Lung (tissue), 12 donors: ENCODE measurements around the gene ZNF839. TPM values are rescaled to one million over a fixed set of nuclear protein-coding genes. Genes with fewer than 3 reads are reported as not detected.

Source experiments
- ATAC-seq: fragments of 200-7000 bp; cut with Tn5 transposase; one replicate; pipeline ENCODE4 v1.9.1; 2020; ENCODE audit warnings: moderate number of reproducible peaks; ENCODE audit not compliant: insufficient read depth, low FRiP score
- DNase-seq, 3 donors: peaks; one replicate each; pipeline ENCODE4 v3.0.0-alpha.2; 2013 to 2017
- H3K27ac ChIP-seq, 2 donors: one replicate each; pipeline ENCODE4 v1.5.1; 2013; ENCODE audit warnings: mild to moderate bottlenecking in 2 of 2, moderate library complexity in 2 of 2, control low read depth in 1 of 2, inconsistent platforms in 1 of 2, low read depth in 1 of 2, low read length in 1 of 2
- H3K27me3 ChIP-seq, 3 donors: one replicate each; pipeline ENCODE4 v1.5.1; 2013; ENCODE audit warnings: low read length in 2 of 3; ENCODE audit not compliant: control insufficient read depth in 3 of 3, insufficient read depth in 3 of 3
- H3K36me3 ChIP-seq, 4 donors: one replicate each; pipeline ENCODE4 v1.5.1; 2013; ENCODE audit warnings: low read length in 4 of 4, mild to moderate bottlenecking in 1 of 4, moderate library complexity in 1 of 4; ENCODE audit not compliant: control insufficient read depth in 4 of 4, insufficient read depth in 4 of 4
- H3K4me1 ChIP-seq, 5 donors: one replicate each; pipeline ENCODE4 v1.5.1; 2013; ENCODE audit warnings: low read length in 5 of 5, mild to moderate bottlenecking in 2 of 5, moderate library complexity in 1 of 5; ENCODE audit not compliant: control insufficient read depth in 5 of 5, insufficient read depth in 5 of 5
- H3K4me3 ChIP-seq: one replicate; pipeline ENCODE4 v1.5.1; 2013; ENCODE audit warnings: mild to moderate bottlenecking, control low read depth, moderate library complexity
- H3K9ac ChIP-seq, 2 donors: one replicate each; pipeline ENCODE4 v1.5.1; 2013; ENCODE audit warnings: low read length in 2 of 2, control low read depth in 1 of 2; ENCODE audit not compliant: insufficient read depth in 1 of 2
- H3K9me3 ChIP-seq, 4 donors: one replicate each; pipeline ENCODE4 v1.5.1; 2013; ENCODE audit warnings: low read length in 3 of 4, mild to moderate bottlenecking in 1 of 4, moderate library complexity in 1 of 4; ENCODE audit not compliant: control insufficient read depth in 4 of 4, insufficient read depth in 3 of 4
- WGBS, 2 donors: extraction: QIAGEN DNeasy Blood & Tissue Kit; methylation state at CpG; one replicate each; pipeline ENCODE4 v1.1.7; 2013; 5-methylcytosine and 5-hydroxymethylcytosine counted together
- polyA plus RNA-seq, 2 donors: library from polyadenylated mRNA; stranded (reverse); fragments of 200-250 nt; gene quantifications; one replicate each; pipeline ENCODE4 v1.2.1, GENCODE V29; 2013
- total RNA-seq, 2 donors: library from RNA; depleted of rRNA in 1 of 2; stranded (reverse); fragments of >200 nt in 1 of 2; gene quantifications; one replicate each; pipeline ENCODE4 v1.2.1, GENCODE V29; 2014 to 2021
- TF ChIP-seq, protein P1 (sequence below): IDR thresholded peaks from 2 replicates; pipeline ENCODE4 v1.5.1; 2012; ENCODE audit warnings: mild to moderate bottlenecking; ENCODE audit errors: control extremely low read depth, extremely low read depth
- donor health status: control.
- donor health status: control.
- donor health status: Bipolar disorder and iron deficiency.
- donor health status: healthy.
- donor health status: DM: yes; HTN: yes; CAD: no.

The ZNF839 gene
- total and polyA plus RNA-seq, 4 donors, result 6.1 to 14.2 (median 10.3) TPM

DNA sequence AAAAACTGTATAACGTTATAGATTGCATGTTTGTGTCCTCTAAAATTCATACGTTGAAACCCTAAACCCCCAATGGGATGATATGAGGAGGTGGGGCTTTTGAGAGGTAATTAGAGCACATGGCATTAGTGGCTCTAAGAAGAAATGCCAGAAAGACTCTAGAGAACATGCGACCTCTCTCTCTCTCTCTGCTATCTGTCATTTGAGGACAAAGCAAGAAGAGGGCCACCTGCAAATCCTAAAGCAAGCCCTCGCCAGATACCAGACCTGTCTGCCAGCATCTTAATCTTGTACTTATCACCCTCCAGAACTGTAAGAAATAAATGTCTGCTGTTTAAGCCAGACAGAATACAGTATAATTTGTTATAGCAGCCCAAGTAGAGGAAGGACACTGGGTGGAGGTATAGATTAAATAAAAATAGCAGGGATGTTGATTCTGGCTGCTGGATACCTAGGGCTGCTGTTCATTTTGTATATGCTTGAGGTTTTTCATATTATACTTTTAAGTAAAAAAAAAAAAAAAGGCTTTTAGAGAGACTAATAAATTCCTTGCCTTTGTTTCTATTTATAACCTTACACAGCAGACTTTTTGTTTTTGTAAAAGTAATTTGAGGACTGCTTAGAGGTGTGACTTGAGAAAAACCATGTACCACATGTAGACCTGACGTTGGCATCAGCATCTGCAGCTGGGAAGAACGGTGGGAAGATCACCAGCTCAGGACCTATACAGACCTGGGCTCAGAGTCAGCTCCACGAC, 41.5 kb upstream of the ZNF839 start:
- whole genome bisulfite sequencing, 2 donors, result 73 to 83% methylated on average over 7 of the region's 7 CpGs
- Histone ChIP-seq H3K9me3 (no peaks in the 10 kb centered on the region), H3K4me1 (peaks cover 0 to 6% (median 0%) of the 10 kb centered on the region in 5 donors), H3K4me3 (no peak overlapping the region), H3K27ac (no peak overlapping the region), H3K27me3 (no peaks in the 10 kb centered on the region), H3K36me3 (peaks cover 0 to 26% (median 5%) of the 10 kb centered on the region in 4 donors), H3K9ac (no peak overlapping the region)
- ATAC-seq, result no peak
- TF ChIP-seq, protein P1, sequence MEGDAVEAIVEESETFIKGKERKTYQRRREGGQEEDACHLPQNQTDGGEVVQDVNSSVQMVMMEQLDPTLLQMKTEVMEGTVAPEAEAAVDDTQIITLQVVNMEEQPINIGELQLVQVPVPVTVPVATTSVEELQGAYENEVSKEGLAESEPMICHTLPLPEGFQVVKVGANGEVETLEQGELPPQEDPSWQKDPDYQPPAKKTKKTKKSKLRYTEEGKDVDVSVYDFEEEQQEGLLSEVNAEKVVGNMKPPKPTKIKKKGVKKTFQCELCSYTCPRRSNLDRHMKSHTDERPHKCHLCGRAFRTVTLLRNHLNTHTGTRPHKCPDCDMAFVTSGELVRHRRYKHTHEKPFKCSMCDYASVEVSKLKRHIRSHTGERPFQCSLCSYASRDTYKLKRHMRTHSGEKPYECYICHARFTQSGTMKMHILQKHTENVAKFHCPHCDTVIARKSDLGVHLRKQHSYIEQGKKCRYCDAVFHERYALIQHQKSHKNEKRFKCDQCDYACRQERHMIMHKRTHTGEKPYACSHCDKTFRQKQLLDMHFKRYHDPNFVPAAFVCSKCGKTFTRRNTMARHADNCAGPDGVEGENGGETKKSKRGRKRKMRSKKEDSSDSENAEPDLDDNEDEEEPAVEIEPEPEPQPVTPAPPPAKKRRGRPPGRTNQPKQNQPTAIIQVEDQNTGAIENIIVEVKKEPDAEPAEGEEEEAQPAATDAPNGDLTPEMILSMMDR, result no peak
- no peak for DNase-seq

GRCh38 chr14:102278631-102278935, 41.0 kb upstream of the ZNF839 start:
- Histone ChIP-seq H3K36me3 (peaks cover 0 to 26% (median 5%) of the 10 kb centered on the region in 4 donors), H3K27me3 (no peaks in the 10 kb centered on the region), H3K9ac (no peak overlapping the region), H3K27ac (no peak overlapping the region), H3K4me1 (peaks cover 0 to 6% (median 0%) of the 10 kb centered on the region in 5 donors), H3K9me3 (no peaks in the 10 kb centered on the region), H3K4me3 (no peak overlapping the region)
- WGBS, 2 donors, result 94 to 95% methylated on average over 6 of the region's 6 CpGs
- ATAC-seq (no peak), DNase-seq (no peak)
- TF ChIP-seq, protein P1, result no peak

DNA sequence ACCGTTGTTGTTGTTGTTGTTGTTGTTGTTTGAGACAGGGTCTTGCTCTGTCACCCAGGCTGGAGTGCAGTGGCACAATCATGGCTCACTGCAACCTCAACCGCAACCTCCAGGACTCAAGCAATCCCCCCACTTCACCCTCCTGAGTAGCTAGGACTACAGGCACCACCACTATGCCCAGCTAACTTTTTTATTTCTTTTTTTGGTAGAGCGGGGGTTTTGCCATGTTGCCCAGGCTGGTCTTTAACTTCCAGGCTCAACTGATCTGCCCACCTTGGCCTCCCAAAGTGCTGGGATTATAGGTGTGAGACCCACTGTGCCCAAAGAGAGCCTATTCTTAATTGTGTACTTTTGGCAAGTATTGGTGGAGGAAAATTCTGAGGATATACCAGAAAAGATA, 40.3 kb upstream of the ZNF839 start:
- Histone ChIP-seq H3K27me3 (no peaks in the 10 kb centered on the region), H3K9me3 (no peaks in the 10 kb centered on the region), H3K9ac (no peak overlapping the region), H3K4me3 (no peak overlapping the region), H3K4me1 (peaks cover 0 to 6% (median 0%) of the 10 kb centered on the region in 5 donors), H3K27ac (peak overlapping the region in 1 of 2 donors; percentile 26), H3K36me3 (peaks cover 0 to 26% (median 5%) of the 10 kb centered on the region in 4 donors)
- ATAC-seq (no peak), DNase-seq (no peak)
- TF ChIP-seq, protein P1, result no peak
- 79 to 97% methylated on average over 3 of the region's 3 CpGs for WGBS, 2 donors
